CD14-positive monocyte (primary cell): ENCODE measurements around the gene CRADD. TPM values are rescaled to one million over a fixed set of nuclear protein-coding genes. Genes with fewer than 3 reads are reported as not detected.

Source experiments
- DNase-seq, 3 donors: peaks; one replicate each; pipeline ENCODE4 v3.0.0-alpha.2; 2011 to 2022
- H2AFZ ChIP-seq: 2 replicates; pipeline ENCODE4 v1.6.0; 2012; ENCODE audit warnings: mild to moderate bottlenecking, low read depth, low read length, inconsistent platforms; ENCODE audit not compliant: insufficient read depth, poor library complexity, severe bottlenecking
- H3K27ac ChIP-seq, 2 donors: 1 replicate in 1 of 2; 2 replicates in 1 of 2; pipeline ENCODE4 v1.5.1; 2012 to 2013; ENCODE audit warnings: low read length in 2 of 2, control low read depth in 1 of 2, inconsistent platforms in 1 of 2, low read depth in 1 of 2, mild to moderate bottlenecking in 1 of 2
- H3K27me3 ChIP-seq, 2 donors: one replicate each; pipeline versions ENCODE4 v1.6.0 to v1.6.1; 2011 to 2013; ENCODE audit warnings: low read length in 2 of 2; ENCODE audit not compliant: control insufficient read depth in 2 of 2, insufficient read depth in 2 of 2
- H3K36me3 ChIP-seq, 2 donors: replicated peaks in 1 of 2; 1 replicate in 1 of 2; 2 replicates in 1 of 2; pipeline versions ENCODE4 v1.5.1 to v1.6.1; 2012 to 2013; ENCODE audit warnings: low read length in 2 of 2, control low read depth in 1 of 2, inconsistent platforms in 1 of 2, mild to moderate bottlenecking in 1 of 2; ENCODE audit not compliant: insufficient read depth in 2 of 2, control insufficient read depth in 1 of 2
- H3K4me1 ChIP-seq, 2 donors: 1 replicate in 1 of 2; 2 replicates in 1 of 2; pipeline versions ENCODE4 v1.5.1 to v1.6.1; 2012 to 2013; ENCODE audit warnings: low read length in 2 of 2, control low read depth in 1 of 2, inconsistent platforms in 1 of 2, mild to moderate bottlenecking in 1 of 2, moderate library complexity in 1 of 2; ENCODE audit not compliant: insufficient read depth in 2 of 2, control insufficient read depth in 1 of 2
- H3K4me2 ChIP-seq: replicated peaks from 2 replicates; pipeline ENCODE3; 2012; ENCODE audit warnings: low read length, moderate library complexity, mild to moderate bottlenecking; ENCODE audit not compliant: poor library complexity, severe bottlenecking; ENCODE audit errors: extremely low read depth
- H3K4me3 ChIP-seq, 3 experiments: fragments of 200-600 bp in 1 of 3; sonication (generic) in 1 of 3; replicated peaks in 1 of 3; 1 replicate in 2 of 3; 2 replicates in 1 of 3; pipeline ENCODE4 v1.5.1; 2011 to 2013; ENCODE audit warnings: low read length in 3 of 3, mild to moderate bottlenecking in 3 of 3, control low read depth in 2 of 3, low read depth in 2 of 3, inconsistent platforms in 1 of 3, moderate library complexity in 1 of 3
- H3K79me2 ChIP-seq: 2 replicates; pipeline ENCODE4 v1.6.0; 2012; ENCODE audit warnings: mild to moderate bottlenecking, control low read depth, inconsistent platforms, low read length, moderate library complexity; ENCODE audit not compliant: insufficient read depth
- H3K9ac ChIP-seq: 2 replicates; pipeline ENCODE4 v1.6.0; 2017; ENCODE audit warnings: low read length, mild to moderate bottlenecking; ENCODE audit not compliant: insufficient read depth, poor library complexity, severe bottlenecking
- H3K9me3 ChIP-seq, 2 donors: replicated peaks in 1 of 2; 1 replicate in 1 of 2; 2 replicates in 1 of 2; pipeline versions ENCODE4 v1.5.1 to v1.6.1; 2012 to 2013; ENCODE audit warnings: low read length in 2 of 2, control low read depth in 1 of 2; ENCODE audit not compliant: control insufficient read depth in 1 of 2, insufficient read depth in 1 of 2
- H4K20me1 ChIP-seq: 2 replicates; pipeline ENCODE4 v1.6.0; 2012; ENCODE audit warnings: mild to moderate bottlenecking, low read length, control low read depth, moderate library complexity; ENCODE audit not compliant: insufficient read depth
- H3K27ac Mint-ChIP-seq, 7 donors: one replicate each; pipeline ENCODE4 v1.8.0; 2020; ENCODE audit warnings: mild to moderate bottlenecking in 7 of 7, mixed read lengths in 7 of 7, moderate library complexity in 6 of 7, inconsistent platforms in 2 of 7
- H3K27me3 Mint-ChIP-seq, 3 donors: one replicate each; pipeline ENCODE4 v1.8.0; 2021 to 2022; ENCODE audit warnings: low read depth in 3 of 3, mild to moderate bottlenecking in 3 of 3, mixed read lengths in 3 of 3, moderate library complexity in 3 of 3, inconsistent platforms in 1 of 3
- H3K36me3 Mint-ChIP-seq, 2 donors: one replicate each; pipeline ENCODE4 v1.8.0; 2020; ENCODE audit warnings: mixed read lengths in 2 of 2, inconsistent platforms in 1 of 2, mild to moderate bottlenecking in 1 of 2
- H3K4me1 Mint-ChIP-seq: one replicate; pipeline ENCODE4 v1.8.0; 2020; ENCODE audit warnings: mild to moderate bottlenecking, mixed read lengths
- H3K4me3 Mint-ChIP-seq, 2 donors: one replicate each; pipeline ENCODE4 v1.8.0; 2020; ENCODE audit warnings: mild to moderate bottlenecking in 2 of 2, mixed read lengths in 2 of 2, moderate library complexity in 1 of 2
- H3K9me3 Mint-ChIP-seq, 7 donors: one replicate each; pipeline ENCODE4 v1.8.0; 2020 to 2022; ENCODE audit warnings: mixed read lengths in 7 of 7, mild to moderate bottlenecking in 6 of 7, moderate library complexity in 6 of 7, inconsistent platforms in 2 of 7
- CTCF ChIP-seq: fragments of 200-600 bp; IDR thresholded peaks from one replicate; pipeline ENCODE4 v1.8.0; 2022; ENCODE audit warnings: antibody characterized with exemption, mild to moderate bottlenecking
- WGBS: methylation state at CpG from one replicate; pipeline ENCODE4 v1.1.5; 2013; ENCODE audit warnings: missing lambda C conversion rate; ENCODE audit not compliant: insufficient coverage; 5-methylcytosine and 5-hydroxymethylcytosine counted together
- intact Hi-C, 2 donors: fragments of 100-400 bp; cut with micrococcal nuclease; formaldehyde crosslinking; loops; one replicate each; pipeline versions ENCODE4 v1.15.0 to v1.15.1; 2023
- polyA plus RNA-seq, 3 donors: library from polyadenylated mRNA; depleted of rRNA in 1 of 3; unstranded in 2 of 3; stranded (reverse) in 1 of 3; fragments of 300-500 nt in 2 of 3; fragments of >200 nt in 1 of 3; fragmentation: Illumina TruSeq in 2 of 3; gene quantifications; 1 replicate in 2 of 3; 2 replicates in 1 of 3; pipeline ENCODE4 v1.2.3, GENCODE V29; 2012 to 2021

Gene CRADD
- polyA plus RNA-seq, 3 donors, result 5.6 to 12.2 (median 11.2) TPM

- Mint-ChIP-seq H3K36me3 (no peaks in the 10 kb centered on the region), H3K9me3 (peaks cover 24 to 34% (median 32%) of the 10 kb centered on the region in 7 donors), H3K4me1 (no peaks in the 10 kb centered on the region), H3K27ac (no peak overlapping the region), H3K27me3 (peaks cover 0 to 1% (median 0%) of the 10 kb centered on the region in 3 donors), H3K4me3 (no peak overlapping the region)
- peaks cover 17 to 35% of the 10 kb centered on the region in 2 donors for H3K9me3 ChIP-seq
- no peaks in the 10 kb centered on the region for H3K36me3 ChIP-seq
- no peak overlapping the region for H3K4me3 ChIP-seq
- H3K79me2 ChIP-seq, result no peaks in the 10 kb centered on the region
- H3K27ac ChIP-seq, result no peak overlapping the region
- 100% methylated on average over 1 of the region's 7 CpGs for WGBS
- no peak overlapping the region for H3K9ac ChIP-seq
- H3K4me1 ChIP-seq, result no peaks in the 10 kb centered on the region
- H3K27me3 ChIP-seq, result no peaks in the 10 kb centered on the region
- intact Hi-C loops, result no loop called here
- no peak overlapping the region for H3K4me2 ChIP-seq
- no peak for DNase-seq
- no peaks in the 10 kb centered on the region for H4K20me1 ChIP-seq
- TF ChIP-seq CTCF, result no peak
- H2AFZ ChIP-seq, result no peak overlapping the region
Observed at GRCh38 chr12:93937812-93938211, 260.6 kb downstream of the CRADD start.

GRCh38 chr12:93938317-93938716 lies 261.1 kb downstream of the CRADD start:
- peaks cover 17 to 35% of the 10 kb centered on the region in 2 donors for H3K9me3 ChIP-seq
- H3K27ac Mint-ChIP-seq, result no peak overlapping the region
- no peaks in the 10 kb centered on the region for H3K36me3 Mint-ChIP-seq
- intact Hi-C loops, result no loop called here
- H3K4me2 ChIP-seq, result no peak overlapping the region
- H3K4me1 ChIP-seq, result no peaks in the 10 kb centered on the region
- H3K27me3 ChIP-seq, result no peaks in the 10 kb centered on the region
- WGBS, result 90% methylated on average over 2 of the region's 3 CpGs
- no peak overlapping the region for H3K4me3 Mint-ChIP-seq
- TF ChIP-seq CTCF, result no peak
- no peaks in the 10 kb centered on the region for H3K4me1 Mint-ChIP-seq
- H2AFZ ChIP-seq, result no peak overlapping the region
- no peak for DNase-seq
- H3K4me3 ChIP-seq, result no peak overlapping the region
- no peaks in the 10 kb centered on the region for H3K79me2 ChIP-seq
- peaks cover 22 to 33% (median 29%) of the 10 kb centered on the region in 7 donors for H3K9me3 Mint-ChIP-seq
- peaks cover 0 to 1% (median 0%) of the 10 kb centered on the region in 3 donors for H3K27me3 Mint-ChIP-seq
- H4K20me1 ChIP-seq, result no peaks in the 10 kb centered on the region
- H3K36me3 ChIP-seq, result no peaks in the 10 kb centered on the region
- H3K9ac ChIP-seq, result no peak overlapping the region
- H3K27ac ChIP-seq, result no peak overlapping the region
